T47D (cell line): ENCODE results near the gene TRAK2.

ENCODE experiments used
- DNase-seq, 2 experiments: peaks; one replicate each; pipeline versions ENCODE4 v3.0.0 to v3.0.0-alpha.2; 2011 to 2012; ENCODE audit warnings: low read depth in 1 of 2, low spot score in 1 of 2
- JUND ChIP-seq: IDR thresholded peaks from 2 replicates; pipeline ENCODE4 v1.6.1; 2012; ENCODE audit warnings: low read depth
- in situ Hi-C: cut with HindIII; loops from 2 replicates; pipeline ENCODE4 v1.10.0; 2016; ENCODE audit warnings: low sequenced_read_pairs, low pct_unique_long_range_greater_than_20kb

The TRAK2 gene

DNA sequence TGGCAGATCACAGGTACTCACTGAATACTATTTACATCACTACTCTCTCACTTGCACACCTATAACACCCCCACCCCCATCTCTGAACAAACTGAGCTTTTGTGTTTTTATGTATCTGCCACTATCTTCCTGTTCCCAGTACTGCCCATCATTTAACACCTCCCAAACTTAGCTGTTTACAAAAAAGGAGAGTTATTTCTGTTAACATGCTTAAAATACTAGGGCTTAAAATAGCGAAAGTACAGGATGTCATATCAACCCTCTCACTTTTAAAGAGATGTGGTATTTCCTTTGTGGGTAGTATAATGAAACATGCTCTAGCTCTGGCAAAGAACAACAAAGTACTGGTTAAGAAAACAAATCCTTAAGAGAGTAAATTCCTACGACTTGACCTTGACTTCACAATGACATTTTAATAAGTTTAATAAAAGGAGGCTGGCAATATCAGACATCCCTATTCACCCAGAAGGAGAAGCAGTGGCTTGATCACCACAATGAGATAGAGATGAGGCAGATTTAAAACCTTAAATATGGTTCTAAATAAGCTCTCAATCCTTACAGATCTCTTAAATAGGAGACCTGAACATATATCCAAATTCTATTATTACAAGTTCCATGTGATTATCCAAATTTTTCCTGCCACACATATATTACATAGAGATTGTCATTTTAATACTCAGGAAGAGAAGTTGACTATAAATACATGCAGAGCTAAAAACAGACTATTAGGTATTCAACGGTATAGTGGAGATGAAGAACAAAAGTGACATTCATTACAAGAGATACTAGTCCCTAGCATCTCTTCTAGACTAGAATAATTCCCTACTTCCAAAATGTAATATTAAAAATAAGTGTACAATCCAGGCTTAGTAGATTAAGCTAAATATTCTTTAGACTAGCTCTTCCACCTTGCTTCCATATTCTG is 36.9 kb downstream of the TRAK2 start:
- no peak for TF ChIP-seq JUND
- no peak for DNase-seq
- in situ Hi-C loops, result no loop called here

DNA sequence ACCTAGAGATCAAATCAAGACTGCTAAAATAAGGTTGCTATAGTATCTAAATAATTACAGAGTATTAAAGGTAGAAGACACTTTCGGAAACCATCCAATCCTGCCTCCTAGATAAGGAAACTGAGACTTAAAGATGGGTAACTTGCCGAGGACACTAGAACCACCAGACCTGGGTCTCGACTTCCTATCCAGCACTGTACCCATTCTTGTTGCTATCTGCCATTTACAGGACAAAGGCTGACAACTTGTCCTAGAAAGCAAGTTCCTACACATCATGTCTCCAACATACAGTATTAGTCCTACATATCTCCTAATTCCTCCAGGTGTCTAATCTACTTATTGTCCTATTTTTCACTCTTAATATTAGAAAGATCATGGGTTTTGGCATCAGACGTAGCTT is 37.7 kb downstream of the TRAK2 start:
- in situ Hi-C loops, result no loop called here
- no peak for TF ChIP-seq JUND
- no peak for DNase-seq

DNA sequence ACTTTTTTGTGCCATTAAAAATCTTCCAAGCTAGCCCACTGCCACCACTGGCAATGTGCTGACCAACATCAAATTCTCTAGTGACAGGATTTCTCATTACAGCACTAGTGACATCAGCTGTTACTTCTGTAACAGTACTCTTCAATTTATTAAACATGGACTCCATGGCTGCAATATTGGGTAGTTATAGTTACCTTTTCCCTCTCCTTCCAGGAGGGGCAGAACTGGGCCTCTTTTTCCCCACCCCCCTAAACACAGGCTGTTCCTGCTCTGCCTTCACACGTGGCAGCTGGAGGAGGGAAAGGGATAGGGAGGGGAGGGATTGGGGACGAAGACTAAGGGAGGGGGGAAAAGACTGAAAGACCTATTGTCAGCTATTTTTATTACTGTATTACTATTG is 38.1 kb downstream of the TRAK2 start:
- TF ChIP-seq JUND, result no peak
- DNase-seq, result no peak
- in situ Hi-C loops, result no loop called here

DNA sequence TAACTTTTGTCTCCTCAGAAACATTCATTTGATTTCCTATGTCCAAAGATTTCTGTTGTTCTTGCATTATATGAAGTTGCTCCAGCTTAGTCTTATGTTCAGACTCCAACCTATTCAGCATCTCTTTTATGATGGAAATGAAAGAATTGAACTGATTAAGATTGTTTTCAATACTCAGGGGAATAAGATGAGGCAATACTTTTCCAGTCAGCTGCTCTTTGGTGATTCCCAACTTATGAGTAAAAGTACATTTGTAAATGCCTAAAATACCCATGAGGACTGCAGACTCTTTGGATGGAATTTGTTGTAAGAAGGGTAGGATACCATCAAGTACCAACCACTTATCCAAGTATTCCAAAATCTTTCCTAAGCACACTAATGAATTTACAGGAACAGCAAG is 39.8 kb downstream of the TRAK2 start:
- DNase-seq, result no peak
- TF ChIP-seq JUND, result no peak
- in situ Hi-C loops, result no loop called here

DNA sequence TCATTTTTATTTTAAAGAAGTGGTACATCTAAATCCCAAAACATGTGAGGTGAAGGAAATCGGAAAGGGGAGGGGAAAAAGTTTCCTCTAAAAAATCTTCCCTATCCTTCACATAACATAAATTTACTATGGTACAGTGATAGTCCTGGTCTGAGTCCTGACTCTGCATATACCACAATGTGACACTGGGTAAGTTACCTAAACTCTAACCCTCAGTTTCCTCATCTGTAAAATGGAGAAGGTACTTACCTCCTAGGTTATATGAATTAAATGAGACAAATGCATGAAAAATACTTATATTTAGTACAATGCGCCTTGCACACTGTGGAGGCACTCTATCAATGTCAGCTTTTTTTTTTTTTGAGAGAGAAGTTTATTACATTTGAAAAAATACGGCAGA is 42.3 kb downstream of the TRAK2 start:
- no peak for DNase-seq
- no peak for TF ChIP-seq JUND
- in situ Hi-C loops, result no loop called here

DNA sequence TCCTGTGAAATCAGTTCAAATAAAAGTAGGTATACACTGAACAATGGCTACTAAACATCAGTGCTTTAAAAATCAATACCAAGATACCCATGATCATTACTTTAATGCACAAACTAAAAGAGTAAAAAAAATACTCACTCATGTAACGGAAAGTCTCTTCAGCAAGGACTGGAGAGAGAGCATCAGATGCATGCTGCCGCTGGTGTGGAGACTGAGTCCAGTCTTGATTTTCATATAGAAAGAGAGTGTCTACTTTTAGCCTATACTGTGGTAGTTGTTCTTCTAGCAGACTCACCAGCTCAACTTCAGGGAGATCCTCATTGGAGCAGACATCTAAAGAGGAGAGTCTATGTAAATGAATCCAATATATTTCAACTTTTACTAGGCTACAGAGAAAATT is 44.0 kb downstream of the TRAK2 start:
- TF ChIP-seq JUND, result no peak
- no peak for DNase-seq
- in situ Hi-C loops, result no loop called here

DNA sequence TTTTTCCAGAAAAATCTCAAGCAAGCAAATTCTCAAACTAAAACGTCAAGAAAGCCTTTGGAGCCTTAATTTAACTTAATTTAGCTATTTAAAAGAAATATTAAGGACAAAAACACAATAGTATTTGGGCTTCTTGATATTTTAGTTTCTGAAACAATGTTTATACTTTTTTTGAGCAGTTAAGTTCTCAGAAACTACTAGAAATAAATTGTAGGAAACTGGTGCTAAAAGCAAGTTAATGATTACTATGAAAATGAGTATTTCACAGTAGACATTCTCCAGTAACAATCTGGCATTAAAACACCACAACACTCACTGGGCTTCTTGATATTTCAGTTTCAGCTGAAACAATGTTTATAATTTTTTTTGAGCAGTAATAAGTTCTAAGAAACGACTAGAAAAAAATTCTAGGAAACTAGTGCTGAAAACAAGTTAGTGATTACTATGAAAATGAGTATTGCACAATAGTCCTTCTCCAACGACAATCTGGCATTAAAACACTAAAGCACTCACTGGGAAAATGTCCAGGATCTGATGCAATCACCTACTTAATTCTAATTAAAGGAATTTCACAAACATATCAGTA is 45.1 kb downstream of the TRAK2 start:
- DNase-seq, result peak in 1 of 2 experiments; percentile 9
- TF ChIP-seq JUND, result no peak
- in situ Hi-C loops, result no loop called here

DNA sequence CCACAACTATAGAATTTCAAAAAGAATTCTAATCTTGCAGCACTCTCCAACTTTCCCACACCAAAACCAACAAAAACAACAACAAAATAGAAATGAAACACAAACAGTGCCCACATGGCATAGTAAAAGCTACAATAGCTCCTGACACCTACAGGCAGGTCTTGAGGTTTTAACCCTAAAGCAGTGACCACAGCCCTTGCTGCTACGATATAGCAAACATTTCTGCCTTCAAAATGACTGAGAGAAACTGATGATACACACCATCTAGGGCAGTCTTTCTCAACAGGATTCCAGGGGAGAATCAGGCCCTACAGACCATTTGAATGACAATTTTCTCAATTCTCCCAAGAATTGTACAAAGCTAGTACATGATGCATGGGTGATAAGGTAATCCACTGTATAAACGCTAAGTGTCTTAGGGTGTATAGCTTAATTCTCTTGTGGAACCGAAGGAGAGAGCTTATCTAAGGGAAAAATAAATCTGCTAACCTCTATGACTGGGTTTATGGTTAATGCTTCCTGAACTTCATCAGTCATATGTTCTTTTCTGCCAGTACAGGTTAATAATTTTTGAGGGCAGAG is 46.5 kb downstream of the TRAK2 start:
- TF ChIP-seq JUND, result no peak
- in situ Hi-C loops, result no loop called here
- no peak for DNase-seq

DNA sequence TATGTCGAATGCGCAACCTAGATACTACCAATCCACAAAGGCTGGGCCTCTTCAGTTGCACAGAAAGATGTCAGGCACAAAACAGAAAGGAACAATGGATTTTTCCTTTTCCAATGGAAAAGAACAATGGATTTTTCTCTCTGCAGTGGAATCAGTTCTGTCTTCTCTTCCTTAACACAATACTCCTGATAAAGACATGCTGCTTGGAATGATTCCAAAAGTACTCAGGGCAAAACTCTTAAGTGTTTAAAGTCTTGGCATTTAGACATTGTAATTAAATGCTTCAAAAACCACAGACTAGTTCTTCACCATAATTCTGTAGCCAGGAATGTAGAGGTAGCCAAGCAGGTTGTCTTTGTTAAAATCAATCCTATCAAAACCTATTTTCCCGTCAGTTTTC is 47.4 kb downstream of the TRAK2 start:
- in situ Hi-C loops, result no loop called here
- peak in 1 of 2 experiments; percentile 54 for DNase-seq
- TF ChIP-seq JUND, result no peak

DNA sequence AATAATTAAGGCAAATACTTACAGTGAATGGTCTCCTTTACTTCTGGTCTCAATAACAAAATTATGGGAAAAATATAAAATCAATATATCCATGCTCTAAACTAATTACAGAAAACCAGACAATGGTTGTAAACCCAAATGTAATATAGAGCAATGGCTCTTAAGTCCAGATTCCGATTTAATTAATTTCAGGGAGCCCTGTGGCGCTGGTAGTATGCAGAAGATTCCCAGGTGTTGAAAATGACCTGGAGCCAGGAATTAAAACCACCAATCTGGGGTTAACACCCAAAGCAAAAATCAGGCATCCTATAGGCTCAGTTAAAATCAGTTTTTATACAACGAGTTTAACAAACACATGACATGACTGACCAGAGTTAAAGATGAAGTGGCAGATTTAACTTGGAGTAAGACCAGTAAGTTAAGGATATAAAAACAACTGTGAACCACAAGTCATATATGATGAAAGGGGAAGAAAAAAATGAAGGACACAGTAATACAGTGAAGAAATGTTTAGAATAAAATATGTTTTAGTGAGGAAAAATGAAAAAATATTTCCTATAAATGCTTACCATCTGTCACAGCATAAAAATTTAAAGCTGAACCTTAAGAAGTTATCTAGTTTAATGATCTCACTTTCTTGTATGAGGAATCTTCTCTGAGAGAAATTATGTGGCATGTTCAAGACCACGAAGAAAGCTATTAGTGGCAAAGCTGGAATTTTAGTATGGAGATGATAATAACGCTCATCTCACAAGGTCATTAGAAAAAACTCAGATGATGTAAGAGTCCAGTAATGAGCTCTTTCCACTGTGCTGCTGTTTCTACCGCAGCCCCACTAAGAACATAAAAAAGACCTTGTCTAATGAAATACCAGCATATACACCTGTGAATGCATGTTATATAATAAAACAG is 48.4 kb downstream of the TRAK2 start:
- TF ChIP-seq JUND, result no peak
- no peak for DNase-seq
- in situ Hi-C loops, result no loop called here

DNA sequence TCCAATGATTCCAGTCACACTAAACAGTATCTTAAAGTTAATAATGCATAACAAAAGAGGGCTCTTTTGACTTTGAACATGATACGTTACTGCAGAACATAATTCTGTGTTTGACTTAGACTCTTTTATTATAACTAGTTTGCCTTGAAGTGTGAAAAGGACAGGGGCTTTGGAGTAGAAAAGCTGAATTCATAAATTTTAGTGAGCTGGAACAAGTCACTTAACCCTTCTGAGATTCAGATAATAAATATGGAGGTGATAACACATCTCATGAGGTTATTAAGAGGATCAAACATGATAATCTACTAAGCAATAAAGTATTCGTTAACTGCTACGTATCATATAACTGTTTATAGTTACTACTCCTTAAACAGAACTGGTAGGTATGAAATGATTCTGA is 49.4 kb downstream of the TRAK2 start:
- in situ Hi-C loops, result no loop called here
- no peak for DNase-seq
- TF ChIP-seq JUND, result no peak

DNA sequence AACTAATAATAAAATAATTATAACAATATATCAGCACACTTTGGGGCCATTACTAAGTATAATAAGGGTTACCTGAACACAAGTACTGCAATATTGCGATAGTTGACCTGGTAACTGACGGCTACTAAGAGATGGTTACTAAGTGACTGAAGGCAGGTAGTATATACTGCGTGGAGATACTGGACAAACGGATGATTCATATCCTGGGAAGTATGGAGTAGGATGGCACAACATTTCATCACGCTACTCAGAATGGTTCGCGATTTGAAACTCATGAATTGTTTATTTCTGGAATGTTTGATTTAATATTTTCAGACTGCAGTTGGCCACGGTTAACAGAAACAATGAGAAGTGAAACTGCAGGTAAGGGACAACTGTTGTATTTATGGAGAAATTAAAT is 54.7 kb downstream of the TRAK2 start:
- DNase-seq, result no peak
- in situ Hi-C loops, result no loop called here
- no peak for TF ChIP-seq JUND
